HepG2 (cell line): ENCODE measurements around the gene RGS14. TPM values are rescaled to one million over a fixed set of nuclear protein-coding genes. Genes with fewer than 3 reads are reported as not detected.

ENCODE experiments used
- ATAC-seq: fragments of 200-7000 bp; cut with Tn5 transposase; 3 replicates; pipeline ENCODE4 v1.9.1; 2020; ENCODE audit warnings: mild to moderate bottlenecking, moderate library complexity
- BruUV-seq: library from RNA; stranded (reverse); fragments of 400-500 nt; replicated peaks from 2 replicates; lab custom pipeline; 2021; lab: Mats Ljungman, UMichigan
- CTCF ChIA-PET: fragments of 300-600 bp; formaldehyde crosslinking; extraction: SDS; loops from one replicate; lab custom pipeline; 2021; ENCODE audit warnings: low total read pairs, inconsistent platforms, low intra/inter-chr PET ratio; lab: Yijun Ruan, JAX
- POLR2A ChIA-PET: fragments of 350-600 bp; sonication (Branson Sonifier 250); formaldehyde crosslinking; loops from one replicate; lab custom pipeline; 2020; ENCODE audit warnings: antibody characterized with exemption, inconsistent platforms; lab: Yijun Ruan, JAX
- DNase-seq: peaks from one replicate; pipeline ENCODE4 v3.0.0-alpha.2; 2015; ENCODE audit warnings: low spot score
- FAIRE-seq: peaks from 3 replicates; lab custom pipeline; 2011; peaks lifted over from hg19 to GRCh38; lab: Jason Lieb, UNC
- H2AFZ ChIP-seq: one replicate; pipeline ENCODE4 v1.6.1; 2011; ENCODE audit warnings: low read length, inconsistent platforms
- H3K27ac ChIP-seq: fragments of 300-600 bp; 3 replicates; pipeline ENCODE4 v1.8.0; 2011; ENCODE audit warnings: mixed run types, mild to moderate bottlenecking, mixed read lengths, low read length, inconsistent platforms; ENCODE audit not compliant: insufficient read depth; ENCODE audit errors: extremely low read length
- H3K27me3 ChIP-seq, 2 experiments: fragments of 200-600 bp in 1 of 2; 2 replicates in 1 of 2; 3 replicates in 1 of 2; pipeline versions ENCODE4 v1.6.0 to v1.8.0; 2011; ENCODE audit warnings: low read length in 2 of 2, mild to moderate bottlenecking in 2 of 2, moderate library complexity in 2 of 2, inconsistent platforms in 1 of 2; ENCODE audit not compliant: insufficient read depth in 2 of 2, control insufficient read depth in 1 of 2
- H3K36me3 ChIP-seq, 2 experiments: fragments of 200-600 bp in 1 of 2; replicated peaks in 1 of 2; 2 replicates in 1 of 2; 3 replicates in 1 of 2; pipeline versions ENCODE4 v1.5.1 to v1.8.0; 2011; ENCODE audit warnings: low read length in 2 of 2, inconsistent platforms in 1 of 2; ENCODE audit not compliant: insufficient read depth in 2 of 2, control insufficient read depth in 1 of 2
- H3K4me1 ChIP-seq: 2 replicates; pipeline ENCODE4 v1.5.1; 2012; ENCODE audit warnings: low read length, inconsistent platforms; ENCODE audit not compliant: insufficient read depth
- H3K4me2 ChIP-seq: 2 replicates; pipeline ENCODE4 v1.6.0; 2011; ENCODE audit warnings: low read depth, low read length, inconsistent platforms
- H3K4me3 ChIP-seq, 3 experiments: fragments of 200-600 bp in 1 of 3; sonication (generic), shearing (Covaris generic) in 1 of 3; replicated peaks in 1 of 3; 2 replicates each; pipeline ENCODE4 v1.5.1; 2011 to 2016; ENCODE audit warnings: low read length in 3 of 3, inconsistent platforms in 2 of 3, low read depth in 2 of 3, mild to moderate bottlenecking in 2 of 3, control low read depth in 1 of 3, mixed read lengths in 1 of 3; ENCODE audit not compliant: insufficient read depth in 1 of 3
- H3K79me2 ChIP-seq: one replicate; pipeline ENCODE4 v1.6.1; 2011; ENCODE audit warnings: low read length, inconsistent platforms; ENCODE audit not compliant: insufficient read depth
- H3K9ac ChIP-seq: 2 replicates; pipeline ENCODE4 v1.6.0; 2011; ENCODE audit warnings: mild to moderate bottlenecking, low read depth, low read length, inconsistent platforms; ENCODE audit not compliant: insufficient read depth
- H3K9me3 ChIP-seq: 2 replicates; pipeline ENCODE4 v1.5.1; 2012; ENCODE audit warnings: mild to moderate bottlenecking, low read length
- H4K20me1 ChIP-seq: 2 replicates; pipeline ENCODE4 v1.6.0; 2011; ENCODE audit warnings: inconsistent platforms, mild to moderate bottlenecking, low read length, moderate library complexity; ENCODE audit not compliant: insufficient read depth
- ATF4 ChIP-seq, 2 experiments: fragments of 450-650 bp in 1 of 2; sonication (generic) in 1 of 2; formaldehyde crosslinking; IDR thresholded peaks; 2 replicates each; pipeline versions ENCODE4 v1.5.0 to v1.8.0; 2020 to 2022; ENCODE audit warnings: mild to moderate bottlenecking in 1 of 2, missing genetic modification reagents in 1 of 2
- CREB3 ChIP-seq: sonication (generic); formaldehyde crosslinking; IDR thresholded peaks from 2 replicates; pipeline ENCODE4 v1.5.0; 2020; ENCODE audit warnings: missing genetic modification reagents
- DMTF1 ChIP-seq: sonication (generic); formaldehyde crosslinking; IDR thresholded peaks from 2 replicates; pipeline ENCODE4 v1.4.0; 2020; ENCODE audit warnings: mild to moderate bottlenecking, missing genetic modification reagents
- ETV5 ChIP-seq: IDR thresholded peaks from 2 replicates; pipeline ENCODE4 v1.6.1; 2018; ENCODE audit warnings: missing biosample characterization, missing genetic modification reagents, inconsistent platforms, borderline replicate concordance
- FOSL2 ChIP-seq: sonication (generic); formaldehyde crosslinking; IDR thresholded peaks from 2 replicates; pipeline ENCODE4 v1.4.0; 2020; ENCODE audit warnings: missing genetic modification reagents
- HOXD1 ChIP-seq: sonication (generic); formaldehyde crosslinking; IDR thresholded peaks from 2 replicates; pipeline ENCODE4 v1.5.0; 2020; ENCODE audit warnings: missing genetic modification reagents
- MED13 ChIP-seq: sonication (generic); formaldehyde crosslinking; IDR thresholded peaks from 2 replicates; pipeline ENCODE4 v1.5.0; 2020; ENCODE audit warnings: missing genetic modification reagents
- NRL ChIP-seq: sonication (generic); formaldehyde crosslinking; IDR thresholded peaks from 2 replicates; pipeline ENCODE4 v1.5.0; 2020; ENCODE audit warnings: missing genetic modification reagents, mild to moderate bottlenecking, moderate library complexity, borderline replicate concordance
- RELA ChIP-seq: sonication (generic); formaldehyde crosslinking; IDR thresholded peaks from 2 replicates; pipeline ENCODE4 v1.4.0; 2020; ENCODE audit warnings: missing genetic modification reagents
- REPIN1 ChIP-seq: sonication (generic); formaldehyde crosslinking; IDR thresholded peaks from 2 replicates; pipeline ENCODE4 v1.8.0; 2022; ENCODE audit warnings: missing genetic modification reagents, low read depth, mild to moderate bottlenecking, borderline replicate concordance
- SMC3 ChIP-seq: IDR thresholded peaks from 2 replicates; pipeline ENCODE4 v1.6.1; 2011; ENCODE audit warnings: low read length, improper control_type of control experiment
- TEAD3 ChIP-seq: optimal IDR thresholded peaks from 2 replicates; pipeline ENCODE3; 2016; ENCODE audit warnings: borderline replicate concordance
- ZBTB4 ChIP-seq: sonication (generic); formaldehyde crosslinking; IDR thresholded peaks from 2 replicates; pipeline ENCODE4 v1.4.0; 2020; ENCODE audit warnings: missing genetic modification reagents, mild to moderate bottlenecking, borderline replicate concordance
- ZFP1 ChIP-seq: IDR thresholded peaks from 2 replicates; pipeline ENCODE4 v1.6.1; 2016
- ZNF468 ChIP-seq: sonication (generic); formaldehyde crosslinking; IDR thresholded peaks from 2 replicates; pipeline ENCODE4 v1.8.0; 2022; ENCODE audit warnings: mild to moderate bottlenecking, moderate library complexity, missing genetic modification reagents
- ZNF672 ChIP-seq: sonication (generic); formaldehyde crosslinking; IDR thresholded peaks from 2 replicates; pipeline ENCODE4 v1.8.1; 2022; ENCODE audit warnings: missing genetic modification reagents
- ZNF7 ChIP-seq: IDR thresholded peaks from 2 replicates; pipeline ENCODE4 v1.6.1; 2016; ENCODE audit warnings: missing biosample characterization, missing genetic modification reagents
- WGBS: methylation state at CpG from one replicate; pipeline ENCODE4 v1.1.6; 2017; ENCODE audit warnings: low lambda C conversion rate; 5-methylcytosine and 5-hydroxymethylcytosine counted together
- in situ Hi-C: cut with HindIII; loops from 2 replicates; pipeline ENCODE4 v1.10.0; 2017; ENCODE audit warnings: low pct_unique_long_range_greater_than_20kb; ENCODE audit not compliant: extremely low pct_ligation_motif_present
- intact Hi-C: fragments of 100-400 bp; cut with micrococcal nuclease; formaldehyde crosslinking; loops from one replicate; pipeline ENCODE4 v1.10.0; 2022; ENCODE audit not compliant: unreplicated experiment
- polyA plus RNA-seq, 8 experiments: library from polyadenylated mRNA; depleted of rRNA in 3 of 8; stranded (reverse) in 7 of 8; unstranded in 1 of 8; fragments of >200 nt; fragmentation: Illumina TruSeq in 4 of 8; extraction: Trizol in 4 of 8; gene quantifications; 2 replicates each; pipeline versions ENCODE4 v1.2.1 to v1.2.3, GENCODE V29; 2011 to 2016; ENCODE audit warnings: low read depth in 4 of 8, missing spikeins in 1 of 8, mixed read lengths in 1 of 8; ENCODE audit not compliant: insufficient read depth in 1 of 8
- total RNA-seq, 5 experiments: library from RNA; depleted of rRNA; stranded (reverse); fragments of >200 nt; fragmentation: Illumina TruSeq; extraction: Trizol; gene quantifications; 2 replicates each; pipeline ENCODE4 v1.2.3, GENCODE V29; 2016; ENCODE audit warnings: low read depth in 1 of 5

Gene RGS14
- total and polyA plus RNA-seq, 2 of the 13 experiments (the other 11 are each of a cell fraction or from before 2014, with no cell fraction given) = 11.1 to 17.2 TPM

GRCh38 chr5:177403102-177403791, 45.5 kb downstream of the RGS14 start:
- FAIRE-seq = no peak
- DNase-seq = no peak
- Histone ChIP-seq H2AFZ (no peak overlapping the region), H4K20me1 (no peaks in the 10 kb centered on the region), H3K9ac (no peak overlapping the region), H3K4me3 (peak overlapping the region; percentile 30 to 70 (median 59); a peak in 3 of 6 replicates), H3K79me2 (no peaks in the 10 kb centered on the region), H3K27me3 (peaks cover 2 to 4% of the 10 kb centered on the region in 2 experiments; a peak in 2 of 5 replicates), H3K9me3 (no peaks in the 10 kb centered on the region), H3K27ac (no peak overlapping the region), H3K4me2 (peak overlapping the region; percentile 71), H3K36me3 (no peaks in the 10 kb centered on the region), H3K4me1 (peaks cover 12% of the 10 kb centered on the region)
- ChIA-PET CTCF (interaction anchor here (1.3 to 2.3 kb wide), 2 partner anchors 23 to 53 kb away, joined by 3 to 35 read pairs; partner anchors contain the start of gene GRK6), POLR2A (interaction anchor here (0.5 to 3.3 kb wide), 6 partner anchors 24 to 59 kb away, joined by 3 to 19 read pairs (median 8); partner anchors contain the start of genes GRK6 and PRR7)
- in situ Hi-C loops = no loop called here
- intact Hi-C loops = no loop called here
- no peak; the same call in 2 of the 3 replicates for ATAC-seq
- BruUV-seq = no TSS peak
- 85% methylated on average over 45 of the region's 61 CpGs for WGBS
- TF ChIP-seq HOXD1 (CRISPR knock-in tag) (no peak), NRL (CRISPR knock-in tag) (0 out of 2 replicates have a peak, but pooled peaks have one; percentile 30), ETV5 (CRISPR knock-in tag) (no peak), ATF4 (CRISPR knock-in tag; IDR thresholded peaks at IDR 0.05) (no peak), DMTF1 (CRISPR knock-in tag) (no peak), REPIN1 (CRISPR knock-in tag) (no peak), RELA (CRISPR knock-in tag) (no peak), ZNF672 (CRISPR knock-in tag) (0 out of 2 replicates have a peak, but pooled peaks have one; percentile 41), MED13 (CRISPR knock-in tag) (no peak), SMC3 (no peak), CREB3 (no peak), ZNF468 (CRISPR knock-in tag) (no peak), ZBTB4 (CRISPR knock-in tag) (0 out of 2 replicates have a peak, but pooled peaks have one; percentile 3), ZNF7 (no peak), FOSL2 (CRISPR knock-in tag) (no peak), ZFP1 (CRISPR knock-in tag) (no peak), TEAD3 (CRISPR knock-in tag) (no peak)
